MCF 10A (cell line): ENCODE measurements around the gene SGK2. TPM values are rescaled to one million over a fixed set of nuclear protein-coding genes. Genes with fewer than 3 reads are reported as not detected.

Experiments
- BruUV-seq: library from RNA; stranded (reverse); fragments of 400-500 nt; replicated peaks from 2 replicates; lab custom pipeline; 2021; lab: Mats Ljungman, UMichigan
- CTCF ChIA-PET: fragments of 300-600 bp; sonication (Branson Sonifier 250); formaldehyde crosslinking; extraction: SDS; loops from one replicate; lab custom pipeline; 2021; ENCODE audit warnings: antibody characterized with exemption, inconsistent platforms; lab: Yijun Ruan, JAX
- POLR2A ChIA-PET: fragments of 300-600, 350-650 bp; sonication (Branson Sonifier 250); formaldehyde crosslinking; extraction: SDS; loops from one replicate; lab custom pipeline; 2020; ENCODE audit warnings: antibody characterized with exemption, inconsistent platforms; lab: Yijun Ruan, JAX
- DNase-seq: peaks from one replicate; pipeline ENCODE4 v3.0.0-alpha.2; 2018; ENCODE audit not compliant: unreplicated experiment
- H3K27ac Mint-ChIP-seq: one replicate; pipeline ENCODE4 v1.8.0; 2022; ENCODE audit warnings: mild to moderate bottlenecking, low read depth, mixed read lengths; ENCODE audit not compliant: unreplicated experiment
- H3K27me3 Mint-ChIP-seq: one replicate; pipeline ENCODE4 v1.8.0; 2022; ENCODE audit warnings: mixed read lengths; ENCODE audit not compliant: insufficient read depth, unreplicated experiment
- H3K36me3 Mint-ChIP-seq: one replicate; pipeline ENCODE4 v1.8.0; 2022; ENCODE audit warnings: mild to moderate bottlenecking, moderate library complexity, mixed read lengths; ENCODE audit not compliant: insufficient read depth, unreplicated experiment
- H3K4me1 Mint-ChIP-seq: one replicate; pipeline ENCODE4 v1.8.0; 2022; ENCODE audit warnings: mixed read lengths; ENCODE audit not compliant: insufficient read depth, unreplicated experiment
- H3K4me3 Mint-ChIP-seq: one replicate; pipeline ENCODE4 v1.8.0; 2022; ENCODE audit warnings: mild to moderate bottlenecking, moderate library complexity, mixed read lengths; ENCODE audit not compliant: unreplicated experiment
- H3K9me3 Mint-ChIP-seq: one replicate; pipeline ENCODE4 v1.8.0; 2022; ENCODE audit warnings: mixed read lengths; ENCODE audit not compliant: unreplicated experiment
- intact Hi-C: fragments of 100-400 bp; cut with micrococcal nuclease; formaldehyde crosslinking; loops from 2 replicates; pipeline ENCODE4 v1.14.1; 2022
- total RNA-seq: library from RNA; stranded (reverse); gene quantifications from 2 replicates; pipeline ENCODE4 v1.2.3, GENCODE V29; 2022
- TF ChIP-seq, protein P1 (sequence below): fragments of 200-600 bp; IDR thresholded peaks from one replicate; pipeline ENCODE4 v1.8.0; 2022; ENCODE audit warnings: antibody characterized with exemption, mild to moderate bottlenecking; ENCODE audit not compliant: unreplicated experiment

The SGK2 gene
- total RNA-seq, 1 experiment from 2014 or later = 0.33 TPM

DNA sequence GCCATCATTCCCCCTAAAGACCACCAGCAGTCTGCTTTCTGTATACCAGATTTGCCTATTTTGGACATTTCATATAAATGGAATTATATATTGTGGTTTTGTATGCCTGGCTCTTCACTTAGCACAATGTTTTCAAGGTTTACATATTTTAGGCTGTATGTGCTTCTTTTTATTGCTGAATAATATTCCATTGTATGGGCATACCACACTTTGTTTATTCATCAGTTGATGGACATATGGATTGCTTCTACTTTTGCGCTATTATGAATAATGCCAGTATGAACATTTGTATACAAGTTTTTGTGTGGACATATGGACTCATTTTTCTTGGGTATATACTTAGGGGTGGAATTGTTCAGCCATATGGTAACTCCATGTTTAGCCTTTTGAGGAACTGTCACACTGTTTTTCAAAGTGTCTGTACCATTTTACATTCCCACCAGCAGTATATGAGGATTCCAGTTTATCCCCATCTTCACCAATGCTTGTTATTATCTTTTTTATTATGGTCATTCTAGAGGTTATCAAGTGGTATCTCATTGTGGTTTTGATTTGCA lies 38.7 kb upstream of the SGK2 start:
- peaks cover 14% of the 10 kb centered on the region for H3K4me1 Mint-ChIP-seq
- intact Hi-C loops = no loop called here
- POLR2A ChIA-PET = no interaction called here
- no TSS peak for BruUV-seq
- no peak for DNase-seq
- no peaks in the 10 kb centered on the region for H3K27me3 Mint-ChIP-seq
- peaks cover 13% of the 10 kb centered on the region for H3K36me3 Mint-ChIP-seq
- H3K4me3 Mint-ChIP-seq = no peak overlapping the region
- CTCF ChIA-PET = interaction anchor here (4.0 kb wide), 1 partner anchor 17 kb away, joined by 22 read pairs; no protein-coding TSS in a partner anchor
- H3K9me3 Mint-ChIP-seq = no peaks in the 10 kb centered on the region
- TF ChIP-seq, protein P1, sequence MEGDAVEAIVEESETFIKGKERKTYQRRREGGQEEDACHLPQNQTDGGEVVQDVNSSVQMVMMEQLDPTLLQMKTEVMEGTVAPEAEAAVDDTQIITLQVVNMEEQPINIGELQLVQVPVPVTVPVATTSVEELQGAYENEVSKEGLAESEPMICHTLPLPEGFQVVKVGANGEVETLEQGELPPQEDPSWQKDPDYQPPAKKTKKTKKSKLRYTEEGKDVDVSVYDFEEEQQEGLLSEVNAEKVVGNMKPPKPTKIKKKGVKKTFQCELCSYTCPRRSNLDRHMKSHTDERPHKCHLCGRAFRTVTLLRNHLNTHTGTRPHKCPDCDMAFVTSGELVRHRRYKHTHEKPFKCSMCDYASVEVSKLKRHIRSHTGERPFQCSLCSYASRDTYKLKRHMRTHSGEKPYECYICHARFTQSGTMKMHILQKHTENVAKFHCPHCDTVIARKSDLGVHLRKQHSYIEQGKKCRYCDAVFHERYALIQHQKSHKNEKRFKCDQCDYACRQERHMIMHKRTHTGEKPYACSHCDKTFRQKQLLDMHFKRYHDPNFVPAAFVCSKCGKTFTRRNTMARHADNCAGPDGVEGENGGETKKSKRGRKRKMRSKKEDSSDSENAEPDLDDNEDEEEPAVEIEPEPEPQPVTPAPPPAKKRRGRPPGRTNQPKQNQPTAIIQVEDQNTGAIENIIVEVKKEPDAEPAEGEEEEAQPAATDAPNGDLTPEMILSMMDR = no peak
- H3K27ac Mint-ChIP-seq = no peak overlapping the region

DNA sequence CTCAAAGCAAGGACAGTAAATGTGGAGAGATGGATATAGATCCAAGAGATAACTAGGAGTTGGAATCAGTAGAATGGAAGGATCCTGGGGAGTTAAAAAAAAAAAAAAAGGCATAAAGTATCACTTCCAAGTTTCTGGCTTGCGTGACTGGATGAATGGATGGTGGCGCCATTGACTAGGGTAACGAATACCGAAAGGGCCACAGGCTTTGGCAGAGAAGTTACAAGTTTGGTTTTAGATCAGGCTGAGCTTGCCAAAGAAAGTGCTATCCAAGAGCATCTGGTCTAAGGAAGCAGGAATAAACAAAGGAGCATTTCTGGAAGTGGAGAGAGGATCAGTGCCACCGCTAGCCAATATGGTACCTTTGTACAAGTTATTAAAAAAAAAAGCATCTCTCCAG lies 33.8 kb upstream of the SGK2 start:
- TF ChIP-seq, protein P1 = no peak
- Mint-ChIP-seq H3K4me3 (no peak overlapping the region), H3K27me3 (no peaks in the 10 kb centered on the region), H3K27ac (no peak overlapping the region), H3K4me1 (no peaks in the 10 kb centered on the region), H3K36me3 (peaks cover 8% of the 10 kb centered on the region), H3K9me3 (no peaks in the 10 kb centered on the region)
- no TSS peak for BruUV-seq
- intact Hi-C loops = no loop called here
- no peak for DNase-seq
- ChIA-PET POLR2A (interaction anchor here (0.9 kb wide), 1 partner anchor 16 kb away, joined by 3 read pairs; no protein-coding TSS in a partner anchor), CTCF (interaction anchor here (0.6 to 7.4 kb wide), 2 partner anchors 14 to 89 kb away, joined by 4 to 81 read pairs; no protein-coding TSS in a partner anchor)

DNA sequence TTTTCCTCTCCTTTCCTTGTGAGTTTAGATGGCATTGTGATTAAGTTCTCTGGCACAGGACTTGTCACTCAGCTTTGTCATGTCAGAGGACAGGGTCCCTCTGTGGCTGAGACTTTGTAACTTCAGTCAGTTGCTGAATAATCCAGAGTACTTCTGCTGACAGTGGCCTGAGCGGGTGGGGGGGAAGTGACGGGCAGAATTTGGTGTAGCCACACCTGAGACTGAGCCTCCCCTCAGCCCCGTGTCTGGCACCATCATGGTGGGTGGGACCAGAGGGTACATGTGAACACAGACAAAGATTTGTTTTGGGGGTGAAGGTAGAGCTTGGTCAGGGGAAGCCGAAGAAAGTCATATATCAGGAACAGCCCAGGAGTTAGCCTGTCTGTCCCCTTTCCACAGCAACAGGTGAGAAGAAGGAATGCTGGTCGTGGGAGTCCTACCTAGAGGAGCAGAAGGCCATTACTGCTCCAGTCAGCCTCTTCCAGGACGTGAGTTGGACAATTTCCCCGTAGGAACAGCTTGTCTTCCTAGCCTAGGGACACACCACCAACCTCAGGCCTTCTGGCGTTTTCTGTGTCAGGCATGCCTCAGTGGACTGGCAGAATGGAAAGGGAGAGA lies 30.5 kb upstream of the SGK2 start:
- DNase-seq = no peak
- Mint-ChIP-seq H3K4me3 (no peak overlapping the region), H3K4me1 (no peaks in the 10 kb centered on the region), H3K27ac (no peak overlapping the region), H3K36me3 (peaks cover 8% of the 10 kb centered on the region), H3K9me3 (no peaks in the 10 kb centered on the region), H3K27me3 (no peaks in the 10 kb centered on the region)
- intact Hi-C loops = no loop called here
- no TSS peak for BruUV-seq
- POLR2A ChIA-PET = interaction anchor here (2.4 kb wide), 1 partner anchor 11 kb away, joined by 8 read pairs; no protein-coding TSS in a partner anchor
- CTCF ChIA-PET = interaction anchor here (0.8 to 7.4 kb wide), 5 partner anchors 10 to 79 kb away, joined by 3 to 81 read pairs (median 16); no protein-coding TSS in a partner anchor
- TF ChIP-seq, protein P1 = no peak

DNA sequence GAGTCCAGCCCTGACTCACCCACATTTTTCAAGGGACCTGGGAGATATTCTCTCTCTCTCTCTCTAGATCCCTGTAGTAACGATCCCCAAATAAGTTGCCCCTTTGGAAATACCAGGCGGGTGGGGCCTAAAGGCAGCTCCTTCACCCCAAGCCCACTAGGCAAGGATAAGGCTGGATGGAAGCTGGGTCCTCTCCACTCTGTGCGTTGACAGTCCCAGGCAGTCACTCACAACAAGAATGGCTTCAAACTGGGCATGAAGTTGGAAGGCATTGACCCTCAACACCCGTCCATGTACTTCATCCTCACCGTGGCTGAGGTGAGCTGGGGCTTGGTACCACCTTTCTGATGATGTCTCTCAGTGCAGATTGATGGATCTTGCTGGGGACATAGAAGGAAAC lies 29.8 kb upstream of the SGK2 start:
- intact Hi-C loops = no loop called here
- Mint-ChIP-seq H3K27ac (no peak overlapping the region), H3K4me3 (no peak overlapping the region), H3K27me3 (no peaks in the 10 kb centered on the region), H3K36me3 (peaks cover 8% of the 10 kb centered on the region), H3K9me3 (no peaks in the 10 kb centered on the region), H3K4me1 (no peaks in the 10 kb centered on the region)
- DNase-seq = no peak
- TF ChIP-seq, protein P1 = no peak
- no TSS peak for BruUV-seq
- ChIA-PET CTCF (interaction anchor here (0.6 to 7.4 kb wide), 9 partner anchors 10 to 163 kb away, joined by 3 to 81 read pairs (median 4); no protein-coding TSS in a partner anchor), POLR2A (interaction anchor here (2.4 to 2.9 kb wide), 2 partner anchors 11 to 71 kb away, joined by 8 read pairs; partner anchors contain the start of gene SRSF6)
